Non-pigmented ciliary epithelial cell (primary cell): ENCODE data around the gene MNT.

Source experiments
- DNase-seq: peaks from one replicate; pipeline ENCODE4 v3.0.0-alpha.2; 2010; ENCODE audit warnings: low read depth

Gene MNT

DNA sequence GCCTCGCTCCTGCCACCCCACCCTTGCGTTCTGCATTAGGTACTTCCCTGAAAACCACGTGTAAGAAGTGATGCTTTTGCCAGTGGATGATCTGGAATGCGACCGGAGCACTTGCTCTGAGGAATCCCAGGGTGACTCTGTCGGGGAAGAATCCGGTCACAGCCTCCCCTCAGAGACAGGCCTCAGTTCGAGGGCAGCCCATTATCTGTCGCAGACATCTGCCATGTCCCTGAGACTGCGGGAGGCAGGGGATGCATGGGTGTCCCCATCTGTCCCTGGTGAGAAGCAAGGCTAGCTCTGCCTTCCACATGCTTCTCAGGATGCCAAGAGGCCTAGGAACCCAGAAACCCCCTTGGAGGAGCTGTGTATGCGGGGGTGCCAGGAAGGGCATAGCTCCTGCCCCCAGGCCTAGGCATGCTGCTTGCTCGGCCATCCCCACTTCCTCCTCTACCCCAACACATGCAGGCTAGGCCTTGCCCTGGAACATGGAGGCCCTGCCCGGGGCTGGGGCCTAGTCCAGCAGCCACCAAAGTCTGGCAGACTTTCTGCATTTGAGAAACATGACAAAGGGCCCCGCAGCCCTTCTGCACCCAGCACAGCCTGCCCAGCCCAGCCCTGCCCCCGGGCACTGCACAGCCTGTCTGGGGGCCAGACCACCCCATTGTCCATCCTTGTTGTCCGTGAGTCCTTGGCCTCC, 20.5 kb downstream of the MNT start:
- no peak for DNase-seq

DNA sequence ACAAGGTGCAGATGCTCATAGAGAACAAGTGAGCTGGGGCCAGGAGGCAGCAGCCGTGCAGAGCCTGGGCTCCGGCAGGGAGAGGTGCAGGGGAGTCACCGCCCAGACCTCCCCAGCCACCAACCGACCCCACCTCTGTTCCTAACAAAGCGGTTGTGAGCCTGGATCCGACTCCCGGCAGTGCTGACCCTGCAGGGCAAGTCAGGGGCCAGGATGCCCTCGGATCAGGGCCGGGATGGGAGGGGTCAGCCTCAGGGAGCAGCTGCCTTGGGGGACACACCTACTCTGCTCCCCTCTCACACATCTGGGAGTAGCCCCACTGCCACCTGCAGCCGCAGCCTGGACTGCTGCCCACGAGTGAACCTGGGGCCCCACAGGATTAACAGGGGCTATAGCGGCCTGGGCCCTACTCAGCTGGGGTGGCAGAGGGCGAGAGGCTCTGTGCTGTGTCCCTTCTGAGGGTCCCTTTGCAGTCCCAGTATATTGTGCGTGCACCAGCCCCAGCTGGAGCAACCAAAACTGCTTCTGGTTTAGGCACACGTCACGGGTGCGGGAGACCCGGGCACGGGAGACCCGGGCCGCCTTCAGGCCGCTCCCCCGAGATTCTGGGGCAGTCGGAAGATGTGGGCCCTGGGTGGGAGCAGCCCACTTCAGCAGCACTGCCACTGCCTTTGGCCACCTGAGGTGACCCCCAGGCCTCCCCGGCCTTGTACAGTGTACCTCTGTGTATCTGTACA, 21.2 kb downstream of the MNT start:
- no peak for DNase-seq

DNA sequence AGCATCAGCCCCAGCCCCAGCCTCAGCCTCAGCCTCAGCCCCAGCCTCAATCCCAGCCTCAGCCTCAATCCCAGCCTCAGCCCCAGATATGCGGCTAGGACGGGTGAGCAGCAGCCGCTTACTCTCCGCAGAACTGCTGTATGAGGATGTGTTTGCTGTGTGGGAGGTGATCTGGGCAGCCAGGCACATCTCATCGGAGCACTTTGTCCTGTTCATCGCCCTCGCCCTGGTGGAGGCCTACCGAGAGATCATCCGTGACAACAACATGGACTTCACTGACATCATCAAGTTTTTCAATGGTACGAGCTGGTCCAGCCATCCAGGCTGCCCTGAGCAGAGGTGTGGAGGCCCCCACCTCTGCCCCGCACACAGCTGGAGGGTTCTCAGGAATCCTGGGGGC, 22.0 kb downstream of the MNT start:
- no peak for DNase-seq

DNA sequence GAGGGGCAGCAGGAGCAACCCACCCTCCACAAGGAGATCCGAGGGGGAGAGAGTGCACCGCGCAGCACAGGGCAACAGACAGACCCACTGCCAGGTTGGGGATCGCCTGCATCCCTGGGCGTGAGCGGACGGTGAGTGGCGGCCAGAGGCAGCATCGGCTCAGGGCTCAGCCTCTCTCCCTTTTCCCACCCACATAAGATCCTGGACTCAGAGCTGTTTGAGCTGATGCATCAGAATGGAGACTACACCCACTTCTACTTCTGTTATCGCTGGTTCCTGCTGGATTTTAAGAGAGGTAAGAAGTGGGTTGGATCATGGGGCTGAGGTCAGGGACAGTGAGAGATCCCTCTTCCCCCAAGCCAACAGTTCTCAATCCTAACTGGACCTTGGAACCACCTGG, 23.2 kb downstream of the MNT start:
- DNase-seq = no peak

- DNase-seq = no peak
Observed at GRCh38 chr17:2376107-2376506, 24.8 kb downstream of the MNT start.

DNA sequence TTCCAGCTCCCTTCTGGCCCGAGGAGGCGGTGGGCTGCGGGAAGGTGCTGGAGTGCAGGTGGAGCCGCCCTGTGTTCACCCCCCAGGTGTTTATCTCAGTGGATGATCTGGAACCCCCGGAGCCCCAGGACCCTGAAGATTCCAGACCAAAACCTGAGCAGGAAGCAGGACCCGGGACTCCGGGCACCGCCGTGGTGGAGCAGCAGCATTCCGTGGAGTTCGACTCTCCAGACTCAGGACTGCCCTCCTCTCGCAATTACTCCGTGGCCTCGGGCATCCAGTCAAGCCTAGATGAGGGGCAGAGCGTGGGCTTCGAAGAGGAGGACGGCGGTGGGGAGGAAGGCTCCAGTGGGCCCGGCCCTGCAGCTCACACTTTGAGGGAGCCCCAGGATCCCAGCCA, 25.5 kb downstream of the MNT start:
- no peak for DNase-seq

GRCh38 chr17:2374549-2375285, 26.1 kb downstream of the MNT start:
- DNase-seq = no peak

DNA sequence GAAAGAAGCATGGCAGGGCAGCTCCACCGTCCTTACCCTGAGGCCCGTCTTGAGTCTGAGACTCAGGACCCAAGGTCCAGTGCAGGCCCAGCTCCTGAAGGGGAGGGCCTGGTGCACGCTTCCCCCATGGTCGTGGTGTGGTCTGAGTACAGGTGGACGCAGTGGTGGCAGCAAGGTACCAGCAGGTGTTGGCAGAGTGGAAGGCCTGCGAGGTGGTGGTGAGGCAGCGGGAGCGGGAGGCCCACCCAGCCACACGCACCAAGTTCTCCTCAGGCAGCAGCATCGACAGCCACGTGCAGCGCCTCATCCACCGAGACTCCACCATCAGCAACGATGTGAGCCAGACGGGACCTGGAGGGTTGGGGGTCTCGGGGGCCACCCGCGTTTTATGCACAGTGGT, 27.7 kb downstream of the MNT start:
- DNase-seq = no peak

- DNase-seq = no peak
Observed at GRCh38 chr17:2372681-2373080, 28.2 kb downstream of the MNT start.

DNA sequence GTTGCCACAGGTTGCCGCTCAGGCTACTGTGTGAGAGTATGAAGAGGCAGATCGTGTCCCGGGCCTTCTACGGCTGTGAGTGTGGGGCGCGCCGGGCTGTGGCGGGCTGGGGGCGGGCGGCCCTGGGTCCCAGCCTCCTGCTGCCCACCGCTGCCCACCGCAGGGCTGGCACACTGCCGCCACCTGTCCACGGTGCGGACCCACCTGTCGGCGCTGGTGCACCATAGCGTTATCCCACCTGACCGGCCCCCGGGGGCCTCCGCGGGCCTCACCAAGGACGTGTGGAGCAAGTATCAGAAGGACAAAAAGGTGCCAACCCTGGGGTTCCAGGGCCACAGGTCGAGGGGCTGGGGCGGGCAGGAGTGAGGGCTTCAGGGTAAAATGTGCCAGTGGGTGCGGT, 28.7 kb downstream of the MNT start:
- no peak for DNase-seq

- no peak for DNase-seq
Observed at GRCh38 chr17:2371183-2372130, 29.4 kb downstream of the MNT start.

- no peak for DNase-seq
Observed at GRCh38 chr17:2370211-2370589, 30.7 kb downstream of the MNT start.

GRCh38 chr17:2369551-2370210, 31.2 kb downstream of the MNT start:
- no peak for DNase-seq

GRCh38 chr17:2369039-2369438, 31.8 kb downstream of the MNT start:
- no peak for DNase-seq

DNA sequence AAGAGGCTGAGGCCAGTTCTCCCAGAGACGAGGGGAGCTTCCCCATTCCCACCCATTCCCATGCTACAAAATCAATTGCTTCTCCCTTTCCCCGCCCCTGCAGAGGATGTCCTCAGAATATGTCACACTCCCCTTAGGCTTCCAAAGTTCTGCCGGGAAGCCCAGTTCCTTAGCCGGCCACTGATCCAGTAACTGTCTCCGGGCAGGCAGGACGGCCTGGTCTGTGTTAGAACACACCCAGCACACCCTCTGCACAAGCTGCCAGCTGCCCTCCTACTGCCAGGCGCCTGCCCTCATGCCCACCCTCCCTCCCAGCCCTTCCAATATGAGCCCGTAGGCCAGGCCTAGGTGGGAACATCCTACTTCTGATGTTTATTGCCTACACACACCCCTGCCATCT, 32.5 kb downstream of the MNT start:
- DNase-seq = no peak

- no peak for DNase-seq
Observed at GRCh38 chr17:2366747-2367494, 33.9 kb downstream of the MNT start.

GRCh38 chr17:2365132-2365531, 35.7 kb downstream of the MNT start:
- no peak for DNase-seq

GRCh38 chr17:2364763-2365116, 36.1 kb downstream of the MNT start:
- no peak for DNase-seq

DNA sequence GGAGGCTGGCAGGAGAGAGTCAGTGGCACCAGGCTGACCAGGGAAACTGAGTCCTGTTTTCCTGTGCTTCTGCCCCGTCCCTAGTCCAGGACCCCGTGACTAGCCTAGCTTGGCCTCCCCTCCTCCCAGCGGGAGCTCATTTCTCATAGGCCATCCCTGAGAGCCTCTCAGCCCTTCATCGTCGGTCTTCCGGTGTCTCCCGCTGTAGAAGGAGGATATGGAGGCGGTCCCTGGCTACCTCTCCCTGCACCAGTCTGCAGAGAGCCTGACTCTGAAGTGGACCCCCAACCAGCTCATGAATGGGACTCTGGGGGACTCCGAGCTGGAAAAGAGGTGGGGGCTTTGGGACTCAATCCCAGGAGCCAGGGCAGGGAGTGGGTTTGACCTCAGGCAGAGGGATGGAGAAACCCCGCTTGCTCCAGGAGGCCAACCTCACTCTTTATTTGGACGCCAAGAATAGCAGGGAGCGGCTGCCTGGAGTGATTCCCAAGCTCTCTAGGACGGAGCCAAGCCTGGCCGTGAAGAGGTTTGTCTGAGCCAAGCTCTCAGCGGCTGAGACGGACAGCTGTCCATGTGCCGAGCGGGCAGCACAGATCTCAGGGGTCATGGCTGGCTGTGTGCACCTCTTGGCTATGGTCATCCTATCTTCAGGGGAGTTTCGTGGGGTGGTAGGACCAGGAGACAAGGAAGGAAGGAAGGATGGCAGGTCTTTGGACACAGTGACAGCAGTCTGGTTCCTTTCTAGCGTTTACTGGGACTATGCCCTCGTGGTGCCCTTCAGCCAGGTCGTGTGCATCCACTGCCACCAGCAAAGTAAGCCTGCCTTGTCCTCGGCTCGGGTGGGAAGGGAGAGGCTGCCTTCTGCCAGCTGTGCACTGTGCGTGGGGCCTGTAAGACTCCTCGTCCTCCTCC, 36.8 kb downstream of the MNT start:
- DNase-seq = no peak

DNA sequence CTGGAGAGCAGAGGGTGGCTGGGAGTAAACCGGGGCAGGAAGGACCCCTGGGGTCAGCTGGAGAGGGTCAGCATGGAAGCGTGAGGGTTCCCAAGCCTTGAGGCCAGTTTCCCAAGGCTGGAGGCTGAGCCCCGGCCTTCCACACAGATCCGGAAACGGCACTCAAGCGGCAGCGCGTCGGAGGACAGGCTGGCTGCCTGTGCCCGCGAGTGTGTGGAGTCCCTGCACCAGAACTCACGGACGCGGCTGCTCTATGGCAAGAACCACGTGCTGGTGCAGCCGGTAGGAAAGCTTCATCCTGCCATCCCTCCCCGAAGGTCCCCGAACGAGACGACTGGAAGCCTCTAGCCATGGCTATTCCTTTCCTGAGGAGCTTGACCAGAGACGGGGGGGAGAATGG, 37.5 kb downstream of the MNT start:
- DNase-seq = no peak
